HepG2 (cell line): ENCODE results near the gene SLC7A6OS. TPM values are rescaled to one million over a fixed set of nuclear protein-coding genes. Genes with fewer than 3 reads are reported as not detected.

Experiments used
- ARNT ChIP-seq: fragments of 450-650 bp; IDR thresholded peaks from 2 replicates; pipeline ENCODE4 v1.6.1; 2017
- CC2D1A ChIP-seq: sonication (generic); formaldehyde crosslinking; IDR thresholded peaks from 2 replicates; pipeline ENCODE4 v1.8.1; 2023; ENCODE audit warnings: mild to moderate bottlenecking, missing genetic modification reagents
- HES4 ChIP-seq: sonication (generic); formaldehyde crosslinking; IDR thresholded peaks from 2 replicates; pipeline ENCODE4 v1.9.0; 2021; ENCODE audit warnings: mild to moderate bottlenecking, missing genetic modification reagents, borderline replicate concordance
- IRF1 ChIP-seq: sonication (generic); formaldehyde crosslinking; IDR thresholded peaks from 2 replicates; pipeline ENCODE4 v1.4.0; 2020; ENCODE audit warnings: low read depth, mild to moderate bottlenecking, missing genetic modification reagents
- MEIS2 ChIP-seq: sonication (generic); formaldehyde crosslinking; IDR thresholded peaks from 2 replicates; pipeline ENCODE4 v1.9.0; 2021; ENCODE audit warnings: mild to moderate bottlenecking, missing genetic modification reagents
- NAIF1 ChIP-seq: sonication (generic); formaldehyde crosslinking; IDR thresholded peaks from 2 replicates; pipeline ENCODE4 v1.5.0; 2020; ENCODE audit warnings: mild to moderate bottlenecking, missing genetic modification reagents, borderline replicate concordance
- PRPF4 ChIP-seq: fragments of 200-400 bp; formaldehyde crosslinking; IDR thresholded peaks from 2 replicates; pipeline ENCODE4 v1.6.1; 2016; ENCODE audit warnings: low read length, low read depth; ENCODE audit not compliant: poor library complexity, severe bottlenecking
- SMAD3 ChIP-seq: sonication (generic); formaldehyde crosslinking; IDR thresholded peaks from 2 replicates; pipeline ENCODE4 v1.4.0; 2020; ENCODE audit warnings: missing genetic modification reagents
- SOX5 ChIP-seq: IDR thresholded peaks from 2 replicates; pipeline ENCODE4 v1.6.1; 2016; ENCODE audit warnings: borderline replicate concordance
- TBP ChIP-seq: sonication (generic); formaldehyde crosslinking; IDR thresholded peaks from 2 replicates; pipeline ENCODE4 v1.5.0; 2020; ENCODE audit warnings: missing genetic modification reagents
- TFAP4 ChIP-seq: sonication (generic); IDR thresholded peaks from 2 replicates; pipeline ENCODE4 v1.6.1; 2016; ENCODE audit warnings: low read depth, borderline replicate concordance
- ZEB1 ChIP-seq: IDR thresholded peaks from 2 replicates; pipeline ENCODE4 v1.6.1; 2012; ENCODE audit warnings: mild to moderate bottlenecking, low read depth, inconsistent platforms; ENCODE audit not compliant: insufficient replicate concordance
- ZNF18 ChIP-seq: sonication (generic); formaldehyde crosslinking; IDR thresholded peaks from 2 replicates; pipeline ENCODE4 v1.8.0; 2022; ENCODE audit warnings: mild to moderate bottlenecking, missing genetic modification reagents; ENCODE audit not compliant: insufficient replicate concordance
- ZNF274 ChIP-seq: sonication (generic); formaldehyde crosslinking; IDR thresholded peaks from 2 replicates; pipeline ENCODE4 v1.5.1; 2020; ENCODE audit warnings: mild to moderate bottlenecking, missing genetic modification reagents
- ZNF281 ChIP-seq: sonication (generic); formaldehyde crosslinking; IDR thresholded peaks from 2 replicates; pipeline ENCODE4 v1.4.0; 2020; ENCODE audit warnings: missing genetic modification reagents, borderline replicate concordance
- ZNF460 ChIP-seq: sonication (generic); formaldehyde crosslinking; IDR thresholded peaks from 2 replicates; pipeline ENCODE4 v1.5.1; 2020; ENCODE audit warnings: missing genetic modification reagents, mild to moderate bottlenecking, borderline replicate concordance
- ZNF468 ChIP-seq: sonication (generic); formaldehyde crosslinking; IDR thresholded peaks from 2 replicates; pipeline ENCODE4 v1.8.0; 2022; ENCODE audit warnings: mild to moderate bottlenecking, moderate library complexity, missing genetic modification reagents
- ZNF574 ChIP-seq: sonication (generic); formaldehyde crosslinking; IDR thresholded peaks from 2 replicates; pipeline ENCODE4 v1.4.0; 2020; ENCODE audit warnings: missing genetic modification reagents
- ZNF816 ChIP-seq: sonication (generic); formaldehyde crosslinking; IDR thresholded peaks from 2 replicates; pipeline ENCODE4 v1.8.0; 2022; ENCODE audit warnings: missing genetic modification reagents, mild to moderate bottlenecking, borderline replicate concordance
- ZSCAN21 ChIP-seq: sonication (generic); formaldehyde crosslinking; IDR thresholded peaks from 2 replicates; pipeline ENCODE4 v1.8.0; 2022; ENCODE audit warnings: mild to moderate bottlenecking, missing genetic modification reagents, moderate library complexity, borderline replicate concordance
- polyA plus RNA-seq, 8 experiments: library from polyadenylated mRNA; depleted of rRNA in 3 of 8; stranded (reverse) in 7 of 8; unstranded in 1 of 8; fragments of >200 nt; fragmentation: Illumina TruSeq in 4 of 8; extraction: Trizol in 4 of 8; gene quantifications; 2 replicates each; pipeline versions ENCODE4 v1.2.1 to v1.2.3, GENCODE V29; 2011 to 2016; ENCODE audit warnings: low read depth in 4 of 8, missing spikeins in 1 of 8, mixed read lengths in 1 of 8; ENCODE audit not compliant: insufficient read depth in 1 of 8
- total RNA-seq, 5 experiments: library from RNA; depleted of rRNA; stranded (reverse); fragments of >200 nt; fragmentation: Illumina TruSeq; extraction: Trizol; gene quantifications; 2 replicates each; pipeline ENCODE4 v1.2.3, GENCODE V29; 2016; ENCODE audit warnings: low read depth in 1 of 5

The SLC7A6OS gene
- total and polyA plus RNA-seq, 2 of the 13 experiments (the other 11 are each of a cell fraction or from before 2014, with no cell fraction given), result 11.2 to 21.5 TPM

GRCh38 chr16:68328151-68328859 lies 17.6 kb upstream of the SLC7A6OS start (continued):
- TF ChIP-seq NAIF1 (CRISPR knock-in tag) (peak; percentile 47; the same call in 1 of the 2 replicates), SOX5 (CRISPR knock-in tag) (peak; percentile 55; the same call in 1 of the 2 replicates), ZNF274 (CRISPR knock-in tag) (no peak), ZNF574 (CRISPR knock-in tag) (peak; percentile 49; the same call in 1 of the 2 replicates), SMAD3 (CRISPR knock-in tag) (0 out of 2 replicates have a peak, but pooled peaks have one; percentile 17), PRPF4 (no peak), ZNF281 (CRISPR knock-in tag) (peak; percentile 57; the same call in 1 of the 2 replicates), ZSCAN21 (CRISPR knock-in tag) (no peak), MEIS2 (CRISPR knock-in tag) (no peak), CC2D1A (CRISPR knock-in tag) (no peak), ZNF468 (no peak), TFAP4 (no peak), ZNF18 (CRISPR knock-in tag) (no peak), ARNT (no peak), ZNF460 (no peak), ZNF816 (CRISPR knock-in tag) (no peak), ZEB1 (no peak), TBP (no peak), HES4 (CRISPR knock-in tag) (no peak), IRF1 (CRISPR knock-in tag) (no peak)
